ENCODE data around the gene TAB2. TPM values are rescaled to one million over a fixed set of nuclear protein-coding genes. Genes with fewer than 3 reads are reported as not detected.

Gene TAB2
- 100 to 1,000 TPM; 126 to 154 TPM for total RNA-seq

GRCh38 chr6:149317644-149318571 lies at the start of gene TAB2:
Gene TAB2, plus strand, starts transcription at chr6:149317712. Its CDS starts 52,286 bp downstream, at chr6:149369998.
- Mint-ChIP-seq H3K4me3 (peak within 1 kb of the TSS; percentile 88), H3K36me3 (ENCODE audit: low read depth) (peaks cover 38% of the 10 kb centered on the region), H3K27me3 (peaks cover 2% of the 10 kb centered on the region), H3K9me3 (peaks cover 8% of the 10 kb centered on the region), H3K27ac (peak within 1 kb of the TSS; percentile 94), H3K4me1 (peaks cover 55% of the 10 kb centered on the region)
- CTCF ChIA-PET = interaction anchor here (0.5 to 1.0 kb wide), 5 partner anchors 19 to 241 kb away, joined by 3 to 6 read pairs (median 3); no protein-coding TSS in a partner anchor
- POLR2A ChIA-PET = interaction anchor here (0.6 to 1.5 kb wide), 3 partner anchors 32 to 223 kb away, joined by 3 to 6 read pairs (median 6); no protein-coding TSS in a partner anchor
- peak; percentile 69 for DNase-seq

DNA sequence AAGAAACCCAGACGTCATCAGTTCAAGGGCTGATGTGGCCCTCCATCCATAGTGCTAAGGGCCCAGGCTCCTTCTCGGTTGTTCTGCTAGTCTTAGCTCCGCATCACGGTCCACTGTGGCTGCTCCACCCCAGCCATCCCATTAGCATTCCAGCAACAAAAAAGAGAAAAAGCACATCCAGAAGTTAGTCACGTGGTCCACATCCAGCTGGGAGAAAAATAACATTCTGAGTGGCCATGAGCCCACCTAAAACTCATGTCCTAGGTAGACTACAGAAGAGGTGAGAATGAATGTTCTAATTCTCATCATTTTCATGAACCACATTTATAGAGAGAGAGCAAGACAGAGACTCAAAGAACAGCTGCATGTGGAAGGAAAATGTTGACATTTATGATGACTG lies 49.4 kb upstream of the TAB2 start:
- H3K4me3 Mint-ChIP-seq = no peak overlapping the region
- no peak overlapping the region for H3K27ac Mint-ChIP-seq
- H3K27me3 Mint-ChIP-seq = no peaks in the 10 kb centered on the region
- peaks cover 15% of the 10 kb centered on the region for H3K9me3 Mint-ChIP-seq
- CTCF ChIA-PET = interaction anchor here (0.9 to 2.5 kb wide), 4 partner anchors 9 to 14 kb away, joined by 3 to 8 read pairs (median 4); no protein-coding TSS in a partner anchor
- POLR2A ChIA-PET = no interaction called here
- no peak for DNase-seq
- peaks cover 60% of the 10 kb centered on the region for H3K4me1 Mint-ChIP-seq
- H3K36me3 Mint-ChIP-seq (ENCODE audit: low read depth) = peaks cover 19% of the 10 kb centered on the region

DNA sequence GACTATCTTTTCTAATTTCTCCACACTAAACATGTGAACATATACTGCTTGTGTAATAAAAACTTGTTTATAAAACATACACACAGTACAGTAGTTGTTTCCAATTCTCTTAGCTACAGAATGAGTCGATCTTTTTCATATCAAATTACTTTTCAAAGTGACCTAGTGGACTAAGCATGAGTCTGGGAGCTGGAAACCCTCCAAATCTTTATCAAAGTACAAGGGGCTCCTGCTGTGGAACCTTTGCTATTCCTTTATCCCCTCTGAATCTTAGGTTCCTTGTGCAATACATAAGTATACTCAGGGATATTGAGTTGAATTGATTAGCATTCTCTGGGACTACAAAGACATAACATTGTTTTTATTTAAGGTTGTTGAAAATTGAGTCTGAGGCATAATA lies 48.7 kb upstream of the TAB2 start:
- no peak for DNase-seq
- peaks cover 23% of the 10 kb centered on the region for H3K36me3 Mint-ChIP-seq (ENCODE audit: low read depth)
- peaks cover 20% of the 10 kb centered on the region for H3K9me3 Mint-ChIP-seq
- ChIA-PET CTCF (interaction anchor here (0.9 to 1.6 kb wide), 4 partner anchors 9 to 14 kb away, joined by 3 to 6 read pairs (median 3); no protein-coding TSS in a partner anchor), POLR2A (no interaction called here)
- H3K4me1 Mint-ChIP-seq = peaks cover 63% of the 10 kb centered on the region
- no peak overlapping the region for H3K27ac Mint-ChIP-seq
- H3K27me3 Mint-ChIP-seq = no peaks in the 10 kb centered on the region
- no peak overlapping the region for H3K4me3 Mint-ChIP-seq

GRCh38 chr6:149270616-149271015 lies 46.9 kb upstream of the TAB2 start:
- no peak overlapping the region for H3K27ac Mint-ChIP-seq
- H3K4me3 Mint-ChIP-seq = no peak overlapping the region
- H3K36me3 Mint-ChIP-seq (ENCODE audit: low read depth) = peaks cover 27% of the 10 kb centered on the region
- ChIA-PET POLR2A (no interaction called here), CTCF (interaction anchor here (0.9 to 2.2 kb wide), 5 partner anchors 9 to 54 kb away, joined by 3 to 10 read pairs (median 4); no protein-coding TSS in a partner anchor)
- no peaks in the 10 kb centered on the region for H3K27me3 Mint-ChIP-seq
- peaks cover 27% of the 10 kb centered on the region for H3K9me3 Mint-ChIP-seq
- no peak for DNase-seq
- H3K4me1 Mint-ChIP-seq = peaks cover 51% of the 10 kb centered on the region

DNA sequence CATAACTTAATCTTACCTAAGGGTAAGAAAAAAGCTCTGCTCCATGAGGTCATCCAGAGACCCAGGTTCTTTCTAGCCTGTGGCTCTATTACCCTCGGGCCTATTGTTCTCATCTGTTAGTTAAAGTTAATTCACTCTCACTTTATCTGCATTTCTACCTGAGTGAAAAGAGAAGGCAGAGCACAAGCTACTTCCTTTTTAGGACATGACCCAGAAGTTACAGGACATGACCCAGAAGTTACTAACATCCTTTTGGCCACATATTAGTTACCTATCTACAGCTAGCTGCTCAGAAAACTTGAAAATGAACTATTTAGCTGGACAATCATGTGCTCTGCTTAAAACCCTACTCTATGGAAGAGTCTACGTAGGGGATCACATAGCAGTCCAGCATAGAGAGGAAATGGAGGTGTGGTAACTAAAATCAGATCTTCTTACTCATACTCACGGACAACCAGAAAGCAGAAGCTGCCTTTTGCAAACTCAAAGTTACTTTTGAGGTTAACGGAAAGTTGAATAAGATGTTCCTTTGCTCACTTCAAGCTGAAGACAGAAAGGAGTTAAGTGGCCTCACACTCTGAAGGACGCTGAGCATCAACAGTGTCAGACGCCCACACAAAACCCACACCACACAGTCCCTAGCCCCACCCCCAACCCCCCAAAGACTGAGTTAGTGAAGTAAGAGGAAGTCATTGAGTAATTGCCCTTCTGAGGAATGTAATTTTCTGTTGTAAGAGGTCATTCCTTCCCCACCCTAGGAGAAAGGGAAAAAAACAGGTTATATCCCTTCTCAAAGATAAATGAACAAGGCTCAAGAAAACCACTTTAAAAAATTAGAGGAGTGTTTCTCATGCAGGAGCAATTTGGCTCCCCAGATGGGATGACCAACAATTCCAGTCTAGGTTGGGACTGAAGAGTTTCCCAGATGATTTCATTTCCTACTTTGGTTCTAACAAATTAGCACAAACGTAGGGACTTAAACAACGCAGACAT lies 45.9 kb upstream of the TAB2 start:
- peak; percentile 24 for DNase-seq
- POLR2A ChIA-PET = no interaction called here
- H3K36me3 Mint-ChIP-seq (ENCODE audit: low read depth) = peaks cover 26% of the 10 kb centered on the region
- H3K4me3 Mint-ChIP-seq = peak overlapping the region; percentile 42
- H3K9me3 Mint-ChIP-seq = peaks cover 26% of the 10 kb centered on the region
- no peaks in the 10 kb centered on the region for H3K27me3 Mint-ChIP-seq
- H3K27ac Mint-ChIP-seq = peak overlapping the region; percentile 21
- CTCF ChIA-PET = interaction anchor here (0.7 to 2.2 kb wide), 9 partner anchors 8 to 103 kb away, joined by 3 to 10 read pairs (median 4); no protein-coding TSS in a partner anchor
- peaks cover 44% of the 10 kb centered on the region for H3K4me1 Mint-ChIP-seq

GRCh38 chr6:149273318-149273717 lies 44.2 kb upstream of the TAB2 start:
- peak overlapping the region; percentile 63 for H3K27ac Mint-ChIP-seq
- POLR2A ChIA-PET = no interaction called here

GRCh38 chr6:149275621-149276020 lies 41.9 kb upstream of the TAB2 start:
- H3K27me3 Mint-ChIP-seq = no peaks in the 10 kb centered on the region
- POLR2A ChIA-PET = no interaction called here
- peaks cover 49% of the 10 kb centered on the region for H3K4me1 Mint-ChIP-seq
- DNase-seq = no peak
- no peak overlapping the region for H3K27ac Mint-ChIP-seq
- peaks cover 33% of the 10 kb centered on the region for H3K36me3 Mint-ChIP-seq (ENCODE audit: low read depth)
- CTCF ChIA-PET = interaction anchor here (1.2 kb wide), 1 partner anchor 11 kb away, joined by 4 read pairs; no protein-coding TSS in a partner anchor
- no peak overlapping the region for H3K4me3 Mint-ChIP-seq
- H3K9me3 Mint-ChIP-seq = peaks cover 35% of the 10 kb centered on the region

More at GRCh38 chr6:149273318-149273717, 44.2 kb upstream of the TAB2 start:
- CTCF ChIA-PET = interaction anchor here (0.8 to 1.0 kb wide), 3 partner anchors 11 to 44 kb away, joined by 3 read pairs; partner anchors contain the start of gene TAB2
- Mint-ChIP-seq H3K27me3 (no peaks in the 10 kb centered on the region), H3K4me3 (no peak overlapping the region), H3K36me3 (ENCODE audit: low read depth) (peaks cover 27% of the 10 kb centered on the region), H3K9me3 (peaks cover 30% of the 10 kb centered on the region), H3K4me1 (peaks cover 39% of the 10 kb centered on the region)
- DNase-seq = no peak

DNA sequence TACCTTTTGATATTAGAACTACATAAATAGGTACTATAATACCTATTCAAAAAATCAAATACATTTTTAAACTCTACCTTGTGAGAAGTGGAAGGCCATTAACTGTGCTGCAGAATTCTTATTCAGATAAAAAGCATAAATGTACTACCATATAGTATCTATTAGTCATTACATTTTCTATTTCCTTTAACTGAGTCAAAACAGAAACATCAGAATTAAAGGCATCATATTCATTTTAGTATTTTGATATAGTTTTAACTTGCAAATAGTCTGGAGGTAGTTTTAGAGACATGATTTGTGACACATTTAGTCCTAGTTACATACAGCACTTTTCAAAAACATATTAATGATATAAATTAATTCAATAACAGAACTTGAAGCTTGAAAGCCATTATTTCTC lies 39.9 kb upstream of the TAB2 start:
- peaks cover 34% of the 10 kb centered on the region for H3K9me3 Mint-ChIP-seq
- no peak overlapping the region for H3K4me3 Mint-ChIP-seq
- no peaks in the 10 kb centered on the region for H3K27me3 Mint-ChIP-seq
- ChIA-PET POLR2A (no interaction called here), CTCF (interaction anchor here (1.5 to 1.7 kb wide), 2 partner anchors 9 to 108 kb away, joined by 4 to 6 read pairs; no protein-coding TSS in a partner anchor)
- DNase-seq = no peak
- H3K36me3 Mint-ChIP-seq (ENCODE audit: low read depth) = peaks cover 24% of the 10 kb centered on the region
- H3K27ac Mint-ChIP-seq = no peak overlapping the region
- H3K4me1 Mint-ChIP-seq = peaks cover 29% of the 10 kb centered on the region

GRCh38 chr6:149278997-149279396 lies 38.5 kb upstream of the TAB2 start:
- peaks cover 21% of the 10 kb centered on the region for H3K4me1 Mint-ChIP-seq
- DNase-seq = no peak
- H3K27me3 Mint-ChIP-seq = no peaks in the 10 kb centered on the region
- ChIA-PET CTCF (interaction anchor here (1.0 to 1.5 kb wide), 4 partner anchors 8 to 148 kb away, joined by 3 to 4 read pairs (median 4); no protein-coding TSS in a partner anchor), POLR2A (no interaction called here)
- H3K4me3 Mint-ChIP-seq = no peak overlapping the region
- peaks cover 18% of the 10 kb centered on the region for H3K36me3 Mint-ChIP-seq (ENCODE audit: low read depth)
- no peak overlapping the region for H3K27ac Mint-ChIP-seq
- peaks cover 28% of the 10 kb centered on the region for H3K9me3 Mint-ChIP-seq

- H3K27me3 Mint-ChIP-seq = no peaks in the 10 kb centered on the region
- H3K36me3 Mint-ChIP-seq (ENCODE audit: low read depth) = peaks cover 4% of the 10 kb centered on the region
- DNase-seq = no peak
- ChIA-PET CTCF (no interaction called here), POLR2A (no interaction called here)
- H3K4me3 Mint-ChIP-seq = no peak overlapping the region
- H3K27ac Mint-ChIP-seq = peak overlapping the region; percentile 10
- H3K9me3 Mint-ChIP-seq = peaks cover 7% of the 10 kb centered on the region
- peaks cover 33% of the 10 kb centered on the region for H3K4me1 Mint-ChIP-seq
These were observed 32.6 kb upstream of the TAB2 start for GRCh38 chr6:149284904-149285303.

DNA sequence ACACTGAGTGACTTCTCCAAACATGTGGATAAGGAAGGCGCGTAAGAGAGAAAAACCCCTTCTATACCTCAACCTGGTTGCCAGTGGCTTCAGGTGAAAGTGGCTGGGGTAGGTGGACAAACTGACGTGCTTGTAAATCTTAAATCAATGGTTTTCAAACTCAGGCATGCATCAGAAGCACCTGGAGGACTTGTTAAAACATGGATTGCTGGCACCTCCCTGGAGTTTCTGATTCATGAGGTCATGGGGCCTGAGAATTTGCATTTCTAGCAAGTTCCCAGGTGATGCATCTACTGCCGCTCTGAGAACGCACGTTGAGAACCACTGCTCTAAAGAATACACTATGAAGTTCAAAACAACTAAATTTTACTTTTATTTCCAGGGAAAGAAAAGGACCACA lies 31.9 kb upstream of the TAB2 start:
- no peak for DNase-seq
- H3K27ac Mint-ChIP-seq = no peak overlapping the region
- H3K27me3 Mint-ChIP-seq = no peaks in the 10 kb centered on the region
- peaks cover 6% of the 10 kb centered on the region for H3K9me3 Mint-ChIP-seq
- no peak overlapping the region for H3K4me3 Mint-ChIP-seq
- peaks cover 4% of the 10 kb centered on the region for H3K36me3 Mint-ChIP-seq (ENCODE audit: low read depth)
- CTCF ChIA-PET = no interaction called here
- POLR2A ChIA-PET = no interaction called here
- peaks cover 29% of the 10 kb centered on the region for H3K4me1 Mint-ChIP-seq

DNA sequence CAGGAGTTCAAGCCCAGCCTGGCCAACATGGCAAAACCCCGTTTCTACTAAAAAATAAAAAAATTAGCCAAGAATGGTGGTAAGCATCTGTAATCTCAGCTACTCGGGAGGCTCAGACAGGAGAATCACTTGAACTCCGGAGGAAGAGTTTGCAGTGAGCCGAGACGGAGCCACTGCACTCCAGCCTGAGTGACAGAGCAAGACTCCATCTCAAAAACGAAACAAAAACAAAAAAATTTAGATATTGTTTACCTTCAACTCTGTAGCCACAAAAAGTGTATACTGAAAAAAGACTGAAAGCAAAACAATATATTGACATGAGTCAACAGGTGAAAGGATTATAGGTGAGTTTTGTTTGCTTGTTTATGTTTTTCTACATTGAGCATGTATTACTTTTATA lies 30.6 kb upstream of the TAB2 start:
- Mint-ChIP-seq H3K27ac (peak overlapping the region; percentile 36), H3K27me3 (no peaks in the 10 kb centered on the region), H3K4me1 (peaks cover 29% of the 10 kb centered on the region), H3K36me3 (ENCODE audit: low read depth) (peaks cover 3% of the 10 kb centered on the region), H3K9me3 (peaks cover 5% of the 10 kb centered on the region), H3K4me3 (no peak overlapping the region)
- CTCF ChIA-PET = interaction anchor here (1.0 kb wide), 1 partner anchor 11 kb away, joined by 4 read pairs; no protein-coding TSS in a partner anchor
- POLR2A ChIA-PET = no interaction called here
- no peak for DNase-seq

Measured in activated CD4-positive, alpha-beta T cell treated with anti-CD3 and anti-CD28 coated beads, Interleukin-2, amount 10 ng/mL, durations not matched to agents 7 days and 5 days (primary cell).